A673 (cell line): ENCODE results near the gene HDAC4. TPM values are rescaled to one million over a fixed set of nuclear protein-coding genes. Genes with fewer than 3 reads are reported as not detected.
A peak's percentile ranks its signal among the peaks of the same experiment; 100 is the strongest.

Experiments used
- BruUV-seq: library from RNA; stranded (reverse); fragments of 400-500 nt; replicated peaks from 2 replicates; lab custom pipeline; 2021; lab: Mats Ljungman, UMichigan
- CTCF ChIA-PET: fragments of 300-600 bp; sonication (Branson Sonifier 250); formaldehyde crosslinking; loops from one replicate; lab custom pipeline; 2022; ENCODE audit warnings: antibody characterized with exemption; lab: Charles Lee
- POLR2A ChIA-PET: fragments of 300-600 bp; sonication (Branson Sonifier 250); formaldehyde crosslinking; loops from one replicate; lab custom pipeline; 2022; ENCODE audit warnings: antibody characterized with exemption; ENCODE audit not compliant: low non-redundant PET; lab: Charles Lee
- DNase-seq: peaks from one replicate; pipeline ENCODE4 v3.0.0-alpha.2; 2015; ENCODE audit warnings: low spot score
- H3K27ac ChIP-seq: fragments of 200-600 bp; sonication (generic); 2 replicates; pipeline ENCODE4 v1.5.1; 2016; ENCODE audit warnings: mixed run types, low read depth, mild to moderate bottlenecking, mixed read lengths, antibody characterized with exemption, low read length; ENCODE audit not compliant: poor library complexity, severe bottlenecking
- H3K27me3 ChIP-seq: fragments of 200-600 bp; sonication (generic); replicated peaks from 2 replicates; pipeline ENCODE4 v1.6.1; 2017; ENCODE audit warnings: mixed run types, low read depth, mild to moderate bottlenecking, mixed read lengths, antibody characterized with exemption, low read length; ENCODE audit not compliant: insufficient read depth, poor library complexity
- H3K36me3 ChIP-seq: fragments of 200-600 bp; sonication (generic); 2 replicates; pipeline ENCODE4 v1.6.1; 2016; ENCODE audit warnings: mixed run types, mild to moderate bottlenecking, mixed read lengths, antibody characterized with exemption, low read length; ENCODE audit not compliant: insufficient read depth, poor library complexity, severe bottlenecking
- H3K4me1 ChIP-seq: fragments of 200-600 bp; sonication (generic); 2 replicates; pipeline ENCODE4 v1.6.1; 2017; ENCODE audit warnings: mixed run types, mild to moderate bottlenecking, mixed read lengths, antibody characterized with exemption, low read length; ENCODE audit not compliant: insufficient read depth, poor library complexity, severe bottlenecking
- H3K4me3 ChIP-seq: fragments of 200-600 bp; sonication (generic); 2 replicates; pipeline ENCODE4 v1.5.1; 2016; ENCODE audit warnings: low read depth, mixed run types, mild to moderate bottlenecking, mixed read lengths, low read length; ENCODE audit not compliant: poor library complexity, severe bottlenecking
- H3K9me3 ChIP-seq: fragments of 200-600 bp; sonication (generic); 2 replicates; pipeline ENCODE4 v1.6.1; 2016; ENCODE audit warnings: mixed run types, low read depth, mild to moderate bottlenecking, mixed read lengths, antibody characterized with exemption, low read length; ENCODE audit not compliant: poor library complexity, severe bottlenecking
- CTCF ChIP-seq: fragments of 300-800, 200-600 bp; sonication (generic); conservative IDR thresholded peaks from 2 replicates; pipeline ENCODE4 v1.5.1; 2017; ENCODE audit warnings: low read depth, mild to moderate bottlenecking, antibody characterized with exemption, low read length, moderate library complexity, mixed read lengths
- EZH2 ChIP-seq: fragments of 200-600 bp; sonication (generic); IDR thresholded peaks from 2 replicates; pipeline ENCODE4 v1.6.1; 2017; ENCODE audit warnings: borderline replicate concordance, low read depth, mild to moderate bottlenecking, mixed read lengths, antibody characterized with exemption, low read length; ENCODE audit not compliant: poor library complexity, severe bottlenecking
- intact Hi-C: fragments of 100-400 bp; cut with micrococcal nuclease; formaldehyde crosslinking; loops from one replicate; pipeline ENCODE4 v1.10.0; 2022; ENCODE audit not compliant: unreplicated experiment
- total RNA-seq: library from RNA; stranded (reverse); gene quantifications from 2 replicates; pipeline ENCODE4 v1.2.3, GENCODE V29; 2021

The HDAC4 gene
- total RNA-seq, 1 experiment from 2014 or later = 40.0 TPM

- no TSS peak for BruUV-seq
- ChIA-PET POLR2A (no interaction called here), CTCF (no interaction called here)
- DNase-seq = no peak
- Histone ChIP-seq H3K27ac (peak overlapping the region; percentile 55), H3K36me3 (no peaks in the 10 kb centered on the region), H3K9me3 (no peaks in the 10 kb centered on the region), H3K27me3 (no peaks in the 10 kb centered on the region), H3K4me3 (no peak overlapping the region), H3K4me1 (peaks cover 69% of the 10 kb centered on the region)
- intact Hi-C loops = loop anchor here (10.0 kb wide), 1 partner anchor 153 kb away; the partner anchor contains the start of gene HDAC4
- TF ChIP-seq EZH2 (no peak), CTCF (no peak)
Observed at GRCh38 chr2:239251971-239252370, 148.8 kb downstream of the HDAC4 start.

- no TSS peak for BruUV-seq
- Histone ChIP-seq H3K27ac (peak overlapping the region; percentile 71), H3K4me3 (no peak overlapping the region), H3K36me3 (no peaks in the 10 kb centered on the region), H3K9me3 (no peaks in the 10 kb centered on the region), H3K4me1 (peaks cover 54% of the 10 kb centered on the region), H3K27me3 (no peaks in the 10 kb centered on the region)
- intact Hi-C loops = loop anchor here (10.0 kb wide), 1 partner anchor 154 kb away; the partner anchor contains the start of gene HDAC4
- DNase-seq = no peak
- POLR2A ChIA-PET = no interaction called here
- no peak for TF ChIP-seq CTCF
- no peak for TF ChIP-seq EZH2
- CTCF ChIA-PET = no interaction called here
Observed at GRCh38 chr2:239250216-239251081, 150.4 kb downstream of the HDAC4 start.

GRCh38 chr2:239249776-239250175 is 151.0 kb downstream of the HDAC4 start:
- CTCF ChIA-PET = no interaction called here
- Histone ChIP-seq H3K27ac (peak overlapping the region; percentile 71), H3K27me3 (no peaks in the 10 kb centered on the region), H3K4me3 (no peak overlapping the region), H3K4me1 (peaks cover 53% of the 10 kb centered on the region), H3K9me3 (no peaks in the 10 kb centered on the region), H3K36me3 (no peaks in the 10 kb centered on the region)
- DNase-seq = peak; percentile 96
- no peak for TF ChIP-seq EZH2
- no peak for TF ChIP-seq CTCF
- intact Hi-C loops = loop anchor here (10.0 kb wide), 1 partner anchor 155 kb away; the partner anchor contains the start of gene HDAC4
- POLR2A ChIA-PET = interaction anchor here (0.6 kb wide), 1 partner anchor 69 kb away, joined by 3 read pairs; no protein-coding TSS in a partner anchor
- BruUV-seq = no TSS peak
